GM21825 (cell line): ENCODE measurements around the gene DOCK4.

Experiments
- ATAC-seq: cut with Tn5 transposase; IDR thresholded peaks from one replicate; pipeline ENCODE4 v1.9.1; 2021; ENCODE audit warnings: mild to moderate bottlenecking, moderate library complexity; ENCODE audit not compliant: unreplicated experiment

Gene DOCK4

DNA sequence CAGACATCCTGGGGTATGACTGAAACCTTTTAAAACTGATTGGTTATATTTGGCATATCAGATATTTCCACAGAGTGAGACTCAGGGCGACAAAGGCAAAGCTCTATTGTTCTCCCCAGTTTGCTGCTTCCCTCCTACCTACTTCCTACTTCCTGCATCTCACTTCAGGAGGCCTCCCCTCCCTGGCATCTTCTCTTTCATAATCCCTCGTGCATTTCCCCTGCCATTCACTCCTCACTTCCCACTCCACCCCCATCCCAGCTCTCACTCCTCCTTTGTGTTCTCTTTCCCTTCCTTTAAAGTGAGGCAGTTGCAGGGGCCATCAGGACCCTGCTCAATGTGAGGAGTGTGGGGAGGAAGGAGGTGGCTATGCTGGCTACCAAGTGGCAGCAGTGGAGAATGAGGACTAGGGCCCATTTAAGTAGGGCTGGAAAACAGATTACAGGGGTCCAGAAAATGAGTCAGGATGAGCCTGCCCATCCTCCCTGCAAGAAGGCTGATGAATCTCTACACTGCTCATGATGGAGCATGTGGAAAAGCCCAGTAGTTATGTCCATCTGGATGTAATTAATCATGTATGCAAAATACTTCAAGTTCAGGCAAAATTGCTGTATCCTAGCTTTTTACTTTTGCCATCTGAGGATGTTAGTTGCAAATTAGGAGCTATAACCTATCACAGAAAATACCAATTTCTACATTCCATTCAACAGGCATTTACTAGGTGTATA is 332.1 kb downstream of the DOCK4 start:
- ATAC-seq = no peak

DNA sequence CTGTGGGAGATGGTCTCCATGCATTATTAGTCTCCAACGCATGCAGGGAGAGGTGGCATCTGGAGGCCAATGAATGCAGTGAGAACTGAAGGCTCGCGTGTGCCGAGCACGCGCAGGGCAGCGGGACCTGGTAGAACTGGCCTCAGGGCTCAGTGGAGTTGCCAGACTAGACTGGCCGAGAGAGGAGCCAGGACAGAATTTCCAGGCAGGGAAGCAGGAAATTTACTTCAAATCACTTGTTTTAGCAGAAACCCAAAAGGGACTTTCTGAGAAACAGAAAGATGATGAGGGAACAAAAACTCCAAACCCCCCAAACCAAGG is 332.9 kb downstream of the DOCK4 start:
- ATAC-seq = no peak

- ATAC-seq = no peak
These were observed 333.5 kb downstream of the DOCK4 start for GRCh38 chr7:111872450-111873325.

GRCh38 chr7:111871283-111871682 is 334.9 kb downstream of the DOCK4 start:
- ATAC-seq = no peak

GRCh38 chr7:111869280-111869679 is 336.9 kb downstream of the DOCK4 start:
- no peak for ATAC-seq

- ATAC-seq = no peak
These were observed 338.8 kb downstream of the DOCK4 start for GRCh38 chr7:111867348-111867931.

DNA sequence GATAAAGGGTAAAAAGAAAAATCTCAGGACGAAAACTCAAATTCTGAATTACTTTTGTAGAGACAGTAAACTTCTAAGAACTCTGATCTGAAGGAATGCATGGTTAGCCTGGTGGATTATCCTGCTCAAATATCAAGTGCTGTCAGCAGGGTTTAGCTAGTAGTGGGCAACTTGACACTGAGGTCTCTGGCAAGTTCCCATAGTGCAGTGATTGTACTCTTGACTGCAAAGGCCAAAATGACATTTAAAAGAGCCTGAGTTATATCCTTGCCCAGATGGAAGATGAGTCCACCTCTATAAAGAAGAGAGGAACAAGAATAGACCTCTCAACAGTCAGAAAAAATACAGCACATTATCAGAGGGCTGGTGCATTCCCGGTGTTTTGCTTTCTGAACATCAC is 339.4 kb downstream of the DOCK4 start:
- no peak for ATAC-seq

DNA sequence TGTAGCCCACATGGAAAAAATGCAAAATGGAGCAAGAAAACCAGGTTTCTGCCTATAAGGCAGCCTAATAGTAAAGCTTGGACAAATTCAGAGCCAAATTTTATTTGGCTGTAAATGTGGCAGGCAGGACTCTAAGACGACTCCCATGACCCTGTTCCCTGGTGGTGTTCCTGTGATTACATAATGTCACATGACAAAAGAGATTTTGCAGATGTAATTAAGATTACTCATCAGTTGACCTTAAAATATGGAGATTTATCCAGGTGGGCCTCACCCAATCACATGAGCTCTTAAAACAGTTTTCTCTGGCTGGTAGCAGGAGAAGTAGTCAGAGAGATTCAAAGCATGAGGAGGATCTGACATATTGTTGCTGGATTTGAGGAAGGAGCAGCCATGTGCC is 340.8 kb downstream of the DOCK4 start:
- ATAC-seq = no peak

- ATAC-seq = no peak
These were observed 341.8 kb downstream of the DOCK4 start for GRCh38 chr7:111864291-111864976.

DNA sequence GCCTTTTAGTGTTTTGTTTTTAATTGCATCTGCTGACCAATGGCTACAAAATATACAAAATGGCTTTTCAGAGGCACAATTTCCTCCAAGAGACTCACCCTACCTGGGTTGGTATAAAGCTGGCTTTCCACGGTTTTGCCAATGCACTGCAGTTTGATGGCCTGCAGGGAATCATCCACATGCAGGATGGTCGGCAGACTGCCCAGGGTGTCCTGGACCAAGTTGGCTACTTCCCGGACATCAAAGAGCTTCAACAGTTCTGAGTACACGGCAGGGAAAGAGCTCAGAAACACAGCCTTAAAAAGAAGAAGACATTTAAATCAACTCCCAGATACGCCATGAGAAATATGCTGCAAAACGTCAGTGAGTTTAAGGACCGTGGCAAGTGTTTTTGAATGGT is 342.9 kb downstream of the DOCK4 start:
- ATAC-seq = no peak

DNA sequence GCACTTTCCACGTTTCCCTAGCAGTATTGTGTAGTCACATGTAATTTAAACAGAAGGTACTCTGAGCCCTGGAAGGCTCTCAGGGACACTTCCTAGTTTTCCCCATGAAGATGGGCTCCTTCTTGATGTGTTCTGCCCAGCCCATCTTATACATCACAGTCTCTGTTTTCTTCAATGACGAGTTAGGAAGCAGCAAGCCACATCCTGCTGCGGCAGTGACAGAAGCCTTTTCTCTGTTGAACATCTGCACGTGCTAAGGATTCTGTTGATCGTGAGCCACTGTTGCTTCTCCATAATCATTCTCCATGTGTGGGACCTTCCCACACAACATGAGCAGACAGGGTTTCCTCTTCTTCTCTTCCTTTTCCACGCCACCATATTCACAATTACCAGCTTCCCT is 346.0 kb downstream of the DOCK4 start:
- ATAC-seq = no peak

DNA sequence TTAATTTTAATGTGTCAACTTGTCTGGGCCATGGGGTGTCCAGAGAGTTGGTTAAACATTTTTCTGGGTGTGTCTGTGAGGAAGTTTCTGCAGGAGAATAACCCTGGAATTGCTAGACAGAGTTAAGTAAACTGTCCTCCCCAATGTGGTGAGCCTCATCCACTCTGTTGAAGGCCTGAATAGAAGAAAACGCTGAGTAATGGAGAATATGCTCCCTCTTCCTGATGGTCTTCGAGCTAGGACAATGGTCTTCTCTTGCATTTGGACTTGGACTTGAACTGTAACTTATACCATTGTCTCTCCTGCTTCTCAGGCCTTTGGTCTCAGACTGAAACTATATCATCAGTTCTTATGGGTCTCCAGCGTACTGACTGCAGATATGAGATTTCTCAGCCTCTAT is 347.9 kb downstream of the DOCK4 start:
- ATAC-seq = no peak

DNA sequence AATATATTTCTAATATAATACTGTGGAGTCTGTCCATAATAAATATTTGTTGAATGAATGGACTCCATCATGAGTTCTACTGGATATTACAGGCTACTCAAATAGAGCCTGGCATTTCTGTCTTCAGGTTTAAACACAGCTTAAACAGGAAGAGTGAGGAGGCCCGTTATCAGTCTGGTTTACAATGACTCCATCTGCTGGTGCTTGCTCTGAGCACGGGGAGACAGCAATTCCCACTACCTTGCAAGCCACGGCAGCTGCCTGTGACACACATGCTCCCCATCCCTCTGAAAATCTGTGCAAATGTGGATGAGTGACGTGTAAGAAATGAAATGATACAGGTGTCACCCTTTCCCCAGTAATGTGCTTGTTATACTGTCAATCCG is 350.4 kb downstream of the DOCK4 start:
- no peak for ATAC-seq

GRCh38 chr7:111855161-111855841 is 350.9 kb downstream of the DOCK4 start:
- no peak for ATAC-seq

DNA sequence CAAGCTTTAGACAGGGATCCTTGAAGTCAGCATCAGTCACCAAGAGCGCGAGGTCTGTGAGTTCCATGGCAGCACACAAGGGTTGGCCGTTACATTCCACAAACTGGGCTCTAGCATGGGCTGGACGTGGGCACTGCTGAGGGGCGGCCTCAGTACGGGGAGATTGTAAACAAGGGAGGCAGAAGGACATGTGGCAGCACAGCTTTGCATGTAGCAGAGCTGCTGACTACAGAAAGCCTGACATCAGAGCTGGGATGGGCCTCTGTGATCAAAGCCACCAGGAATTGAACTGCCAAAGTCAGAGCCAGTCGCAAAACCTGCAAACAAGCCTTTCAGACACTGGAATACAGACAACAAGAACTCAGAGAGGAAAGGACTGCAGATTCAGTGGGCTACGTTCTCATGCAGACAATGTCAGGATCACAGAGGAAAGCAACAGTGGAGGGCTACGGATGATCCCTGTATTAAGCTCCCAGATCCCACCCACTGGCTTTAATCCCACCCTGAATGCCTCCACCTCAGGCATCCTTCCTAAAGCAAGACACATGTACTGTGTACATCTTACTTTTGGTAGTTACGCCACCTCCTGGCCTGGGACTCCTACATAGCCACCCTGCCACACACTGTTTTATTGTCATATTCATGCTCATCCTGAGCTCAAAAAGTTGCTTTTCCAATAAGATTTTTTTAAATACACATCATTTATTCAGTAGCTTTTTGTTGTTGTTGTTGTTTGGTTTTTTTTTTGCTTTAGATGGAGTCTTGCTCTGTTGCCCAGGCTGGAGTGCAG is 352.8 kb downstream of the DOCK4 start:
- ATAC-seq = no peak

GRCh38 chr7:111852081-111852480 is 354.1 kb downstream of the DOCK4 start:
- ATAC-seq = no peak

DNA sequence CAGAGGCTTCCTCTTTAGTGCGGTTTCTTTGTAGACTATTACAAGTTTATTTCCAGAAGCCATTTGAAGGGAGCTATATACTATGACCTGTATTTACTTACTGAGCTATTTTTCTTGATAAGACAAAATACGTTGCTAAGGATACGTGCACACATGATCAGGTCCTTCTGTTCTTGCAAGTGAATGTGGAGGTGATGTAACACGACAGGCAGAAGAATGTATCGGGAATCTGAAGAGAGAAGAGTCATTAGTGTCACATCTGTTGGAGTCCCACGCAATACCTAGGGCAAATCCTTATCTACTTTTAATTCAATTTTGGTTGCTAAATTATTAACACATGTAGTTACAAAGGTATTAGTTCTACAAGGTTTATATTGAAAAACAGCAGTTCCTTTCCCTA is 359.3 kb downstream of the DOCK4 start:
- ATAC-seq = no peak

DNA sequence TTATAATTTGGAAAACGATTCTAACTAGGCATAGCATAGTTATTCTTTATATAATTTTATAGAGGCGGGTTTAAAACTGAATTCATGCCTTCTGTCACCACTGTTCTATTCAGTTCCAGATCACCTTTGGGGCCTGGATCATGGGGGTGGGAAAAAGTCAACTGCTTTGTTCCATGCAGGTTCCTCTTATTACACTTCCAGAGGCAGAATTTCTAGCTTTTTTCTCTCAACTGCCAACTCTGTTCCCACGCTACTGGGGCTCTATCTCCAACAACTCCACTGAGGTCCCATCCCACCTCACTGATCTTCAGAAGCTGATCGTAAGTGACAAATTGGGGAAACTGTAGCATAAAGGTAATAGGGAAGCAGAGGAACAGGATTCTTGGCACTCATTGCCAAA is 360.3 kb downstream of the DOCK4 start:
- no peak for ATAC-seq

DNA sequence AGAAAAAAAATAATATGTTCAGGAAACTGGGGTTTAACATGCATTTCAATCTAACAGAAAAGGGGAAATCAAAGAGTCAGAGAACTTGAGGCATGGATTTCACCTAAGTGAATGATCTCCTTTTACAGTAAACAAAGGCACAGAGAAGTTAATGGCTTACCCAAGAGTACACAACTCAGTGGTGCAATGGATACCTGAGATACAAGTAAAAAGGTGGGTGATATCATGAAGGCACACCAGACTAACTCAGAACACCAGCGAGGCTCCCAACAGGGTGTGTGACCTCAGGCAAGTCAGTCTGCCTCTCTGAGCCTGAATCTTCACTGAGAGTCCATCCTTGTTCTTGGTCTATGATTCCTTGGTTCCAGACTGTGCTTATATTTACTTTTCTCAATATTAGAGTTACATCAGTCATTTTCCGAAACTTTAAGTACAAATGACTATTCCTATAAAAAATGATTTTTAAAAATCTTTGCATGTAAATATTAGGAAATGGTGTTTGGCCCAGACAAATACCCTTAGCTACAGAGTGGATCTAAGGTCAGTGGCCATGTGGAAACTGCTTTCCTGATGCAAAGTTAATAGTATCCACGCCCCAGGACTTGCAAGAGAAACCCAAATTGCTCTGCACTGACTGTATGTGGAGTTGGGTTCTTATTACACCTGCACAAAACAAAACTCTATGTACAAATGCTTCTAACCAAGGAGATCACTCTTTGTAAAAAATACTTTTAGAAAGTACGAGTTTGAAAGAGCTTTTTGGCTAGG is 361.1 kb downstream of the DOCK4 start:
- ATAC-seq = no peak
